Fibroblast of villous mesenchyme (primary cell): ENCODE data around the gene PRSS50. TPM values are rescaled to one million over a fixed set of nuclear protein-coding genes. Genes with fewer than 3 reads are reported as not detected.

ENCODE experiments used
- DNase-seq: peaks from one replicate; pipeline ENCODE4 v3.0.0-alpha.2; 2010; ENCODE audit warnings: low read depth
- H3K4me3 ChIP-seq: 2 replicates; pipeline ENCODE4 v1.5.1; 2011; ENCODE audit warnings: low read depth, mild to moderate bottlenecking, low read length
- CTCF ChIP-seq: IDR thresholded peaks from 2 replicates; pipeline ENCODE4 v1.5.1; 2012; ENCODE audit warnings: low read depth, mild to moderate bottlenecking, low read length; ENCODE audit not compliant: insufficient read depth
- total RNA-seq: library from RNA; depleted of rRNA; stranded (reverse); fragments of >200 nt; gene quantifications from 2 replicates; pipeline ENCODE4 v1.2.3, GENCODE V29; 2012

PRSS50 gene
- total RNA-seq, 1 donor = not detected

GRCh38 chr3:46666453-46666845, 51.2 kb downstream of the PRSS50 start:
- H3K4me3 ChIP-seq = no peak overlapping the region
- DNase-seq = no peak
- TF ChIP-seq CTCF = no peak

GRCh38 chr3:46665763-46666452, 51.8 kb downstream of the PRSS50 start:
- no peak for TF ChIP-seq CTCF
- no peak overlapping the region for H3K4me3 ChIP-seq
- DNase-seq = no peak

- DNase-seq = no peak
- no peak for TF ChIP-seq CTCF
- H3K4me3 ChIP-seq = no peak overlapping the region
These were observed 52.5 kb downstream of the PRSS50 start for GRCh38 chr3:46664971-46665762.

- DNase-seq = no peak
These were observed 53.3 kb downstream of the PRSS50 start for GRCh38 chr3:46664188-46664970.

GRCh38 chr3:46663591-46664135, 54.0 kb downstream of the PRSS50 start:
- no peak overlapping the region for H3K4me3 ChIP-seq
- peak; percentile 10 for DNase-seq
- no peak for TF ChIP-seq CTCF

More at GRCh38 chr3:46664188-46664970, 53.3 kb downstream of the PRSS50 start:
- no peak for TF ChIP-seq CTCF
- no peak overlapping the region for H3K4me3 ChIP-seq

- no peak for TF ChIP-seq CTCF
- no peak overlapping the region for H3K4me3 ChIP-seq
- peak; percentile 53 for DNase-seq
These were observed 54.7 kb downstream of the PRSS50 start for GRCh38 chr3:46662771-46663551.
